GM21423 (cell line): ENCODE data around the gene CFAP43.

Source experiments
- ATAC-seq: cut with Tn5 transposase; IDR thresholded peaks from one replicate; pipeline ENCODE4 v1.9.1; 2021; ENCODE audit warnings: mild to moderate bottlenecking, moderate library complexity; ENCODE audit not compliant: unreplicated experiment

The CFAP43 gene

GRCh38 chr10:104142081-104142480 lies 90.1 kb downstream of the CFAP43 start:
- ATAC-seq = no peak

- ATAC-seq = no peak
Measured at GRCh38 chr10:104139221-104139620, 92.9 kb downstream of the CFAP43 start.

DNA sequence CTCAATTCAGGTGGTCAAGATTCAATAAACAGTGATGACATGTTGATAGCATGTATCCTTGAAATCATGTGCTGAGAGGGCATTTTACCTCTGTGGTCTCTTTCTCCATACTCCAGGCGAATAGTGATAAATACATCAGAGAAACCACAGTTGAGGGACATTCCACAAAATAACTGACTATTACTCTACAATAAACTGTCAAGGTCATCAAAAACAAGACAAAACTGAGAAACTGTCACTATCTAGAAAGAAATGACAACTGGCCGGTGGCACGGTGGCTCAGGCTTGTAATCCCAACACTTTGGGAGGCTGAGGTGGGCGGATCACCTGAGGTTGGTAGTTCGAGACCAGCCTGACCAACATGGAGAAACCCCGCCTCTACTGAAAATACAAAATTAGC lies 94.0 kb downstream of the CFAP43 start:
- no peak for ATAC-seq

DNA sequence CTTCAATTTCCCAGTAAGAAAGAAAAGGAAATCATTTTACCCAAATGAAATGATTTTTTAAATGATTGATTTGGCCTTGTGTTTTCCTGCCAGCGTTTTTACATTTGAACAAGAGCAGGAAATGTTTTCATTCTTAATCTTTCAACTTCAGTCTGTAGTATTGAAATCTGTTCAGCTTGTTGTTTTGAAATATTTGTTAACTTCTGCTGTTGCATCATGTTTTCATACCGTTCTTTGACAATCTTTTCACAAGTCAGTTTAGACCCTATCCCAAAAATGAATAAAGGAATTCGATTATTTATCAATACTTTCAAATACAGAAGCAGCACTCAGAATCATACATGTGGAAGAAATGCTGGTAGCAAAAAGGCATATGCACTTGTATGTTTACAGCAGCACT lies 102.1 kb downstream of the CFAP43 start:
- no peak for ATAC-seq

GRCh38 chr10:104128214-104128613 lies 104.0 kb downstream of the CFAP43 start:
- no peak for ATAC-seq

GRCh38 chr10:104127411-104127810 lies 104.8 kb downstream of the CFAP43 start:
- ATAC-seq = no peak

- no peak for ATAC-seq
Measured at GRCh38 chr10:104123397-104123796, 108.8 kb downstream of the CFAP43 start.

- ATAC-seq = no peak
Measured at GRCh38 chr10:104122225-104123107, 109.7 kb downstream of the CFAP43 start.

- ATAC-seq = peak; percentile 92
Measured at GRCh38 chr10:104121485-104122224, 110.5 kb downstream of the CFAP43 start, which contains the start of gene SFR1. TSS of gene SFR1 (plus strand) at chr10:104122171. CDS start at chr10:104122184, 13 bp downstream.

DNA sequence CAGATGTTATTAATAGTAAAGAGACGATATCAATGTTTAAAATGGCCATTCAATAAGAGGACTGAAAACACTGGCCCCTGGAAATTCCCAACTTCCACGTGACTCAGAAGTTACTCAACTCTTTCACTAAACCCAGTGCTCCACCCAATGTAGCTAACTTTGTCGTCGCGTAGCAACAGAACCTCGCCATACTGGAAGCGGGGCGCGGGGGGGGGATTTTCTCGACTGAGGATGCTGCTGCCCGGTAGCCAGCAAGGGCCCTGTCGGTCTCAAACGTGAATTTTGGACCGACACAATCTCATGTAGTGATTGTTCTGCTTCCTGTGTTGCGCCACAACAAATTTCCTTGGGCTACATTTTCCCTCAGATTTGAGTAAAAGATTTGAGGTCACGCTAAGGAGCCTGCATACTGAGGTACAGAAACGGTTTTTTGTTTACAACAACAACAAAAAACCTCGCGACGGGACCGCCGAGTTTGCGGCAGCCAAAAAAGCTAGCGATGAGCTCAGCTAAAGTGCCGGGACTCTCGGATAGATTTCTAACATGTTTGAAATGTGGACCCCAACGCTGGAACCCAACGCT lies 111.2 kb downstream of the CFAP43 start:
- peak; percentile 27 for ATAC-seq

GRCh38 chr10:104120512-104120902 lies 111.7 kb downstream of the CFAP43 start:
- ATAC-seq = no peak

DNA sequence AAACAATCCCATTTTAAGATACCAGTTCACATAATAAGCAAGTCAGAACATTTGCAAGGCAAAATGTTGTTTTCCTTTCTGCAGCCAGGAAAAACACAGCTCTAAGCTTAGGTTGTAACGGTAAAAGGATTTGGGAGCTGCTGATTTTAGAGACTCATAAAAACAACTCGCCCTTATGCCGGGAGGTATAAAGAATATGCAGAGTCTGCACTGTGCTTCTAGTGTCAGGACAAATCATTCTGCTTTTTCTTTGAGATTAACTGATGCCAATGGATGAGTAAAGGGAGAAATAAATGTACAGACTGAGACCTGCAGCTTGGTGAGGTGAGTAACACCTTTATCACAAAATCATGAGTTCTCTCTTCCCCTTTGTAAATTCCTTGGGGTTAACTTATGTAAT lies 112.2 kb downstream of the CFAP43 start:
- no peak for ATAC-seq

- ATAC-seq = no peak
Measured at GRCh38 chr10:104117839-104118323, 114.3 kb downstream of the CFAP43 start.

- ATAC-seq = no peak
Measured at GRCh38 chr10:104113376-104113956, 118.7 kb downstream of the CFAP43 start.

DNA sequence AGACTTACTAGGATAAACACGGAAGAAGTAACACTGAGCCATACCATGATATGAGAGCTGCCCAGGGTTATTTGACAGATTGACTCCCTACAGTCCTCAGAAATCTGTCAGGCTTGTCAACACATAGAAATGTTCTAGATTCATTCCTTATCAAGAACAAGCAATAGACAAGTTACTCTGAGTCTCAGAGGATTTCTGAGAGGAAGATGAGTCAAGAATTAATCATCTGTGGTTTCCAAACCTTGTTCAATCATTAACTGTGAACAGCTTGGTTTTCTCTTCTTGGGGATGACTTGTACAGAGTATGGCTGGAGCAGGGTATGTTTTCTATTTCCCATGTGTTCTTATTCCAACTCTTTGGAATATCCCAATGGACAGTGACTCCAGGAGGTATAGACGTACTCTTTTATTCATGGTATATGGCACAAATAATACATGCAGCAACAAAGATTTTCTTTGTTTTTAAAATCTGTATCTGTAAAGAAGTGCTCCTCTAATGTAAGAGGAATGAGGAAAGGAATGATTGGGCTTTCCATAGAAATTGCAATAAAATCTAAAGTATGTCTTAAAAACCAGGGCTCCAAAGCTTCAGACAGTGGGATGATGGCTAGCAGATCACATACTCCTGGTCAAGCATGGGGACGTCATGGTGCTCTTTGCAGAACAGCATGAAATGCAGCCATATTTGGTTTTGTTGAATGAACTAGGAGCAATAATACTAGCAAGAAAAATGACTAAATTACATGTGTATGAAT lies 122.1 kb downstream of the CFAP43 start:
- peak; percentile 96 for ATAC-seq

DNA sequence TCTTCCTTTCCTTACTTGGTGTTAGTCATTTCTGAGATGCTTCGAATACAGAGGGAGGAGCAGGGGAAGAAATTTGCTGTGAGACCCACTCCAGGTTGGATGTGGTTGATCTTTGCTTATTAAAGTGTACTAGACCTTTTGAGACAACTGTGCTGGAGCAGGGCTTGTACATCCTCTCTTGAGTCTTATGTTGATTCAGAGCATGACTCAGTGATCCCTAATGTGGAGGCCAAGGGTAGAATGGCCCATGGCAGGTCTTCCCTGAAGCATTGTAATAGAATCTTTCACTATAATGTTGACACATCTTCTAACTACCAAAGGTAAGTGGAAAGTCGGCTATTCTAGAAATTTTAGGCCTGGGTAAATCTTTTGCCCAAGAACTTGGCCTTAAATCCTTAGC lies 127.2 kb downstream of the CFAP43 start:
- ATAC-seq = no peak

GRCh38 chr10:104104418-104104817 lies 127.7 kb downstream of the CFAP43 start:
- ATAC-seq = no peak

GRCh38 chr10:104103956-104104355 lies 128.2 kb downstream of the CFAP43 start:
- no peak for ATAC-seq

- no peak for ATAC-seq
Measured at GRCh38 chr10:104101902-104102301, 130.3 kb downstream of the CFAP43 start.

DNA sequence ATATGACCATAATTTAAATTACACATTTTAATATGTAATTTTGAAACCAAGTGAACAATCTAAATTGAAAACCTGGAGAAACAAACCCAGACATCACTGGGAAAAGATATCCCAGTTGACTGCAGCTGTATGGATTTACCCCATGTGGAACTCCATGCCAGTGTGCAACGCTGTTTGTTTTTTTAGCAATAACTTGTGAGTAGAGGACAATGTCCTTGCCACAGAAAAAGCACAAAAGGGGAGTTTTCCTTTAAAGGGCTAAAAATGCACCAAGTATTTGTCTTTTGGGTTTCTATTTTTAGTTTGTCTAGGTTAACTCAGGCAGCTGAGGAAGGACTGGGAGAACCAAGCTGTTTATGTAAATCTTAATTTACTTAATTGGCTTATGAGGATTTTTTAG lies 131.4 kb downstream of the CFAP43 start:
- no peak for ATAC-seq
